Ascending aorta (tissue), 2 donors: ENCODE measurements around the gene COPB1. TPM values are rescaled to one million over a fixed set of nuclear protein-coding genes. Genes with fewer than 3 reads are reported as not detected.

Experiments used
- DNase-seq, 2 donors: peaks; one replicate each; pipeline ENCODE4 v3.0.0-alpha.2; 2019; ENCODE audit warnings: low spot score in 2 of 2
- H3K27ac ChIP-seq, 2 donors: fragments of 200-600 bp; sonication (generic); one replicate each; pipeline ENCODE4 v1.5.1; 2016 to 2017; ENCODE audit warnings: mild to moderate bottlenecking in 1 of 2
- H3K27me3 ChIP-seq: fragments of 200-600 bp; sonication (generic); one replicate; pipeline ENCODE4 v1.5.1; 2017
- H3K36me3 ChIP-seq, 2 donors: fragments of 200-600 bp; sonication (generic); one replicate each; pipeline ENCODE4 v1.5.1; 2016
- H3K4me1 ChIP-seq, 2 donors: fragments of 200-600 bp; sonication (generic); one replicate each; pipeline ENCODE4 v1.5.1; 2016 to 2017; ENCODE audit warnings: mild to moderate bottlenecking in 1 of 2
- H3K4me3 ChIP-seq, 2 donors: fragments of 200-600 bp; sonication (generic); one replicate each; pipeline ENCODE4 v1.5.1; 2016 to 2017; ENCODE audit warnings: mild to moderate bottlenecking in 1 of 2
- H3K9me3 ChIP-seq, 2 donors: fragments of 200-600 bp; sonication (generic); one replicate each; pipeline ENCODE4 v1.5.1; 2016
- intact Hi-C: fragments of 100-400 bp; cut with DNase I; formaldehyde crosslinking; loops from one replicate; pipeline ENCODE4 v1.15.1; 2023
- total RNA-seq: library from RNA; depleted of rRNA; stranded (reverse); fragments of >200 nt; gene quantifications from one replicate; pipeline ENCODE4 v1.1.0, GENCODE V29; 2016
- TF ChIP-seq, protein P1 (sequence below), 3 experiments: fragments of 200-600 bp in 2 of 3; fragments of 450-650 bp in 1 of 3; sonication (generic) in 2 of 3; IDR thresholded peaks; one replicate each; pipeline ENCODE4 v1.5.1; 2016 to 2019; ENCODE audit warnings: antibody characterized with exemption in 3 of 3, mild to moderate bottlenecking in 1 of 3, moderate library complexity in 1 of 3

COPB1 gene
- total RNA-seq, 1 donor from 2014 or later: 29.8 TPM

DNA sequence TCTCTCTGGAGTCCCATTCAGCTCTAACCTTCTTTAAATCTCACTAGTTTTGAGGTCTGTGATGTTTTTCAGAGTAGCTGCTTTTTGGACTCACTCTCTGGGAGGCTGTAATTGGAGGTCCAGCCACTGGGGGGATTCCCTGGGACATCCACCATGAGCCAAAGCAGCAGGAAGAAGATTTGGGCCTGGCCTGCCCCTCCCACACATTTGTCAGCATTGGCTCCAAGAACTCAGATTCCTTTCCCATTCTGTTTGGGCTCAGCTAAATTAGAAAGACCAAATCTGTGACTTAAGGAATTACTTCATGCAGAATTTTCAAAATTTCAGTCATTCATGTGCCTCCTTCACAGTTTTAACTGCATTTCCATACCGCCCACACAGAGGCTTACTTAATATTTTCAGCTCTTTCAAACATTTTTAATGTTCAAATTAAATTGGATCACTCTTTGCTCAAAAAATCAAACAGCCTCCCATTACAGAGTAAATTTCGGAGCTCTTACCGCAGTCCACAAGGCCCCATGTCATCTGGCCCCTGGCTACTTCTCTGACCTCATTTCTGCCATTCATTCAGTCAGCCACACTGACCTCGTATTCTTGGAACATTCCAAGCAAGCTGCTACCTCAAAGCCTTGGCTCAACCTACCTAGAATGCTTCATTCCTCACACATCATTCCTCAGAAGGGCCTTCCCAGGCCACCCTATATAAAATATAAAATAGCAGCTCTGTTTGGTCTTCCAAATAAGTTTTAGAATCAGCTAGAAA, 86.1 kb downstream of the COPB1 start:
- Histone ChIP-seq H3K27me3 (no peaks in the 10 kb centered on the region), H3K4me1 (peaks cover 0 to 17% of the 10 kb centered on the region in 2 donors), H3K9me3 (no peaks in the 10 kb centered on the region), H3K27ac (peak overlapping the region; percentile 59 to 60), H3K36me3 (no peaks in the 10 kb centered on the region), H3K4me3 (no peak overlapping the region)
- intact Hi-C loops: no loop called here
- peak in 1 of 2 donors; percentile 72 for DNase-seq
- TF ChIP-seq, protein P1, sequence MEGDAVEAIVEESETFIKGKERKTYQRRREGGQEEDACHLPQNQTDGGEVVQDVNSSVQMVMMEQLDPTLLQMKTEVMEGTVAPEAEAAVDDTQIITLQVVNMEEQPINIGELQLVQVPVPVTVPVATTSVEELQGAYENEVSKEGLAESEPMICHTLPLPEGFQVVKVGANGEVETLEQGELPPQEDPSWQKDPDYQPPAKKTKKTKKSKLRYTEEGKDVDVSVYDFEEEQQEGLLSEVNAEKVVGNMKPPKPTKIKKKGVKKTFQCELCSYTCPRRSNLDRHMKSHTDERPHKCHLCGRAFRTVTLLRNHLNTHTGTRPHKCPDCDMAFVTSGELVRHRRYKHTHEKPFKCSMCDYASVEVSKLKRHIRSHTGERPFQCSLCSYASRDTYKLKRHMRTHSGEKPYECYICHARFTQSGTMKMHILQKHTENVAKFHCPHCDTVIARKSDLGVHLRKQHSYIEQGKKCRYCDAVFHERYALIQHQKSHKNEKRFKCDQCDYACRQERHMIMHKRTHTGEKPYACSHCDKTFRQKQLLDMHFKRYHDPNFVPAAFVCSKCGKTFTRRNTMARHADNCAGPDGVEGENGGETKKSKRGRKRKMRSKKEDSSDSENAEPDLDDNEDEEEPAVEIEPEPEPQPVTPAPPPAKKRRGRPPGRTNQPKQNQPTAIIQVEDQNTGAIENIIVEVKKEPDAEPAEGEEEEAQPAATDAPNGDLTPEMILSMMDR (IDR thresholded peaks at IDR 0.05): peak in 2 of 3 experiments; percentile 13 to 22

GRCh38 chr11:14411818-14412217, 87.8 kb downstream of the COPB1 start:
- intact Hi-C loops: no loop called here
- H3K27me3 ChIP-seq: no peaks in the 10 kb centered on the region
- no peak overlapping the region for H3K4me3 ChIP-seq
- no peaks in the 10 kb centered on the region for H3K9me3 ChIP-seq
- TF ChIP-seq, protein P1 (IDR thresholded peaks at IDR 0.05): no peak
- H3K4me1 ChIP-seq: peaks cover 0 to 14% of the 10 kb centered on the region in 2 donors
- no peak overlapping the region for H3K27ac ChIP-seq
- DNase-seq: peak in 1 of 2 donors; percentile 77
- H3K36me3 ChIP-seq: no peaks in the 10 kb centered on the region

DNA sequence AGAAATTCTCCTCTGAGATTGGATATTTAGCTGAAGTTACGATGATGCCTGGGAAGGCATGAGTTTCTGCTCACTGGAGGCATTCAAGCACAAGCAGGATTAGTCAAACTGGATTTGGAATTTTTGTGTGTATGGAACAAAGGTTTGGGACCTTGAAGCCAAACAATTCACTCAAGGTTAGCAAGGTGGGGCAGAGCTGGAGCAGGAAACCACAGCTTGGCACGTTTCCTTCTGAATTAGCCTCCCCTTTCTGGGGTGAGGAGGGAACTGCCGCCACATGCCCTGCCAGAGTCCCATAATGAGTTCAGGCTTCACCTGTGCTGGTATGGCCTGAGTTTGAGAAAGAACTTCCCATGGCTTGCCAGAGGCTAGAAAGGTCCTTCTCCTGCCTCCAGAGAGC, 89.7 kb downstream of the COPB1 start:
- no peak overlapping the region for H3K27ac ChIP-seq
- intact Hi-C loops: no loop called here
- no peak overlapping the region for H3K4me3 ChIP-seq
- no peaks in the 10 kb centered on the region for H3K9me3 ChIP-seq
- no peaks in the 10 kb centered on the region for H3K27me3 ChIP-seq
- no peak for DNase-seq
- H3K36me3 ChIP-seq: no peaks in the 10 kb centered on the region
- TF ChIP-seq, protein P1 (IDR thresholded peaks at IDR 0.05): no peak
- H3K4me1 ChIP-seq: peaks cover 0 to 14% of the 10 kb centered on the region in 2 donors

DNA sequence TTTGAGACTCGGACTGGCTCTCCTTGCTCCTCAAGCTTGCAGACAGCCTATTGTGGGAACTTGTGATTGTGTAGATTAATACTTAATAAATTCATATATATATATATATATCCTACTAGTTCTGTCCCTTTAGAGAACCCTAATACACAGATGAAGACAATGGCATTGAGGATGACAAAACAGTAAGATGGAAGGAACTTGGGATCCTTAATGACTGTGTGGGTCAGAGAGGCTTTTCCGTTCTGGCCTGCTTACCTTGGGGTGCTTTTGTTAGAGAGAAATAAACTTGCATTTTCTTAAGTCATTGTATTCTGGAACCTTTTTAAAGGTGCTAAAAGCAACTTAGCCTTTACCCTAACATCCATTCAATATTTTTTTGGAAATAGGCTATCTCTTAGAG, 91.0 kb downstream of the COPB1 start:
- TF ChIP-seq, protein P1 (IDR thresholded peaks at IDR 0.05): no peak
- intact Hi-C loops: no loop called here
- Histone ChIP-seq H3K27me3 (no peaks in the 10 kb centered on the region), H3K4me1 (peaks cover 0 to 12% of the 10 kb centered on the region in 2 donors), H3K27ac (no peak overlapping the region), H3K36me3 (no peaks in the 10 kb centered on the region), H3K4me3 (no peak overlapping the region), H3K9me3 (no peaks in the 10 kb centered on the region)
- DNase-seq: no peak

Other genes starting within 250 kb of the COPB1 start
- 28.1 TPM for gene RRAS2, start 140.6 kb downstream of the COPB1 start, total RNA-seq
- 42.5 TPM for gene PSMA1, start 20.6 kb upstream of the COPB1 start, total RNA-seq
- 5.1 TPM for gene PDE3B, start 144.0 kb upstream of the COPB1 start, total RNA-seq